CD4-positive, alpha-beta T cell treated with Interleukin-2 at 100 ng/mL for 4 hours (primary cell): ENCODE results near the gene PALD1.
A peak's percentile ranks its signal among the peaks of the same experiment; 100 is the strongest.

Experiments
- DNase-seq: peaks from one replicate; pipeline ENCODE4 v3.0.0-alpha.2; 2020; ENCODE audit warnings: low spot score

PALD1 gene

DNA sequence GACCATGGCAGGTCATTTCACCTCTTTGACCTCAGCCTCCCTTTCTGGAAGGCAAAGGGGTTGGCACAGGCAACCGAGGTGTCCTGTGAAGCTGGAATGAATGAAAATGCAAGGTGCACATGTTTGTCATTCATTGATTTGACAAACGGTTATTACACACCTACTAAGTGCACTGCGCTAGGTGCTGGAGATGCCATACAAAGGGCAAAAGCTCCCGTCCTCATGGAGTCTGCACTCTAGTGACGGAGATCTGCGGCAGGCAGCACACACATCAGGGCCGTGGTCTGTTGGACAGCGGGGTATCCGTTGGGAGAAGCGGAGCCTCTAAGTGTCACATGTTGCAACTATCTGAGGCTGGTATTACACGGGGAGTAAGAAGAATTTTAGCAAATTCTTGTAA is 79.7 kb downstream of the PALD1 start:
- no peak for DNase-seq

DNA sequence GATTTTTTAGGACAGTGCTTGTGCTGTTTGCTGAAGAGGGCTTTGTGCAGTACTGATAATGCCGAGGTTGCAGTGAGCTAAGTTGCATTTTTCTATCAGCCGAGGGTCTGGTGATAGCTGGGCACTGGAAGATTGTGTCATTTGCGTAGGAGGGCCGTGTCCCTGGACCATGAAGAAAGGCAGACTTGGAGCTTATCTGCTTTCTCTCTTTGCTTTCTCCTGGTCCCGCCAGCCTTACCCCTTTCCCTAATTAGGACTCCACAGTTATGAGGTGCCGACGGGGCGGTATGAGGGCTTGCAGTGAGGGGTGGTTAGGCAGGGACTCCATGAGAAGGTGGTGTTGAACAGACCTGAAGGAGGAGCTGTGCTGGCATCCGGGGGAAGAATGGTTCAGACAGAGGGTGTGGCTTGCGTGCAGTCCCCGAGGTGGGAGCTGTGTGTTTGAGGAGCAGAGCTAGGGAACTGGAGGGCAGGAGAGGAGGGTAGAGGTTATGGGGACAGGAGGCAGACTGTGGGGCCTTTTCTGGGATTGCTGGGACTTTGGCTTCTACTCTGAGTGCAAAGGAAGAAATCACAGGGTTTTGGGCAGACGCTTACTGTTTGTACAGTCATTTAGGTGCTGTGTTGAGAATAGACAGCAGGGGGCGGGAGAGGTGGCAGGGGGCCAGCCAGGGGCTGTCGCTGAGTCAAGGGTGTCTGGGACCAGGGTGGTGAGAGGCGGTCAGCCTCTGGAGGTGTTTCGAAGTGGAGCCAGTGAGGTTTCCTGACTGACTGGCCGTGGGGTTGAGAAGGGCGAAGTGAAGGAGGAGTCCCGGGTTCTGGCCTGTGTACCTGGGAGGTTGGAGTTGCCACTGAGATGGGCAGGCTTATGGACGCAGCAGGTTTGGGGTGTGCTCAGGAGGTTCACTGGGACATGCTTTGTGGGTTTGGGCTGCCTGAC is 80.6 kb downstream of the PALD1 start:
- DNase-seq: peak; percentile 76

DNA sequence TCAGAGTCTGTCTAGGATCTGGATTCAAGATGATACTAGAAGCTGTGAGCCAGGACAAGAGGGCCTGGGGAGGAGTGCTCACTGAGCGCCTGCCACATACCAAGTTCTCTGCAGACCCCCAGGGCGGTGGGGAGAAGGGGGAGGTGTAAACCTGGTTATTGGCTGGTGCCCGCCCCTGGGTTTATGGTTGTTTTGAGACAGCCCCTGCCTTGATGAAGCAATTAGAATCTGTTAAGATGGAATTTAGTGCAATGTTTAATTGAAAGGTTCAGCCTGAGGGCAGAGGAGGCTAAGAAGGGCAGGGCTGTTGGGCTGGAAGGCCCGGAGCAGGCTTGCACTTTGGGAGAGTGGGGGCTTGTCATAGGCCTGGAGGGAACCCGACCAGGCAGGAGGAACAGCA is 81.3 kb downstream of the PALD1 start:
- DNase-seq: no peak

DNA sequence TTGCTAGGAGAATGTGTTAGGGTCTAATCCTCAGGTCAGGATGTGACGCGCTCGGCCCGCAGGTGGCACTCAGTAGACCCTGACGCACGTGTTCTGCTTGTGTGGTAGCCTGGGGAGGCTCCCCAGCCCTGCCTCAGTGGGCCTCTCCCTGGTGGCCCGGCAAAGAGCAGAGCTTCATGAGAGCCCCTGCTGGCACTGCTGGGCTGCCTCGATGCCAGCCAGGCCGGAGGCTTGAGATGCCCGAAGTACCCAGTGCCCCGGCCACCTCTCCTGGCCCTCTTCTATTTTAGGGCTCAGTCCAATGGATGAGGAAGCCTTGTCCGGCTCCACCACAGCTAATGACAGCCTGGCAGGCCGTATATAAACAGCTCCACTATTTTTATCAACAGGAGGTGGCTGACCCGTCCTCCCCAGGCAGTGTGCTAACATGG is 82.0 kb downstream of the PALD1 start:
- no peak for DNase-seq

DNA sequence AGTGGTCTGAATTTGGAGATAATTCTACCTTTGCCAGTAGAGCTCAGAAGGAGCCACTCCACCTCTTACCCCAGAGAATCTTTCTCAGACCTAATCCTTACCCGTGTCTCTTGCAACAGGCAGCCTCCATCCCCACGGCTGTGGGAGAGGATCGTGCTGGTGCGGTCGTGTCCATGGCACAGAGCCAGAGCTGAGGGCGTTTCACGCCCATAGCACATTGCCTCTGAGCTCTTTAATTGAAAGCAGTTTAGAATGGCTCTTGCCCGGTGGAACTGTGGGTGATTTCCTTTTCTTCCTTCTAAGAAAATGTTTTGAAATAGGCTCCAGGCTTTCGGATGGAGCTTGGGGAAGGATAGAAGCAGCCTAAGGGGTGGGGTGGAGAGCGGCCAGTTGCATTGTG is 82.5 kb downstream of the PALD1 start:
- no peak for DNase-seq

DNA sequence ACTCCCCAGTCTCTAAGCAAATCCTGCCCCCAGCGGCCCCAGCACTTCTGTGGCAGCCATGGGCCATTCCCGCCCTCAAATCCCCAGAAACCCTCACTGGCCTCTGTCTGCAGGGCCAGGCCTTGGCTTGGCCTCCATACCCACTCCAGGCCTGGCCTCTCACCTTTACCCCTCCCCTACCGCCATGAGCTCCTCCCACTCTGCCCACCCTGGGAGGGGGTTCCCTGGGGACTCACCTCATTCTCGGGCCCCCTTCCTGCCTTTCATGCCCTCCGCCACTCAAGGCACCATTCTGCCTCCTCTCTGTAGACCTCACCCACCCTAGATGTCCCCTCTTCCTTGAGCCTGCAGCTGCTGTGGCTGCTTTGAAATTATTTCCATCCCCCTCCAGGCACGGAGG is 83.0 kb downstream of the PALD1 start:
- no peak for DNase-seq

DNA sequence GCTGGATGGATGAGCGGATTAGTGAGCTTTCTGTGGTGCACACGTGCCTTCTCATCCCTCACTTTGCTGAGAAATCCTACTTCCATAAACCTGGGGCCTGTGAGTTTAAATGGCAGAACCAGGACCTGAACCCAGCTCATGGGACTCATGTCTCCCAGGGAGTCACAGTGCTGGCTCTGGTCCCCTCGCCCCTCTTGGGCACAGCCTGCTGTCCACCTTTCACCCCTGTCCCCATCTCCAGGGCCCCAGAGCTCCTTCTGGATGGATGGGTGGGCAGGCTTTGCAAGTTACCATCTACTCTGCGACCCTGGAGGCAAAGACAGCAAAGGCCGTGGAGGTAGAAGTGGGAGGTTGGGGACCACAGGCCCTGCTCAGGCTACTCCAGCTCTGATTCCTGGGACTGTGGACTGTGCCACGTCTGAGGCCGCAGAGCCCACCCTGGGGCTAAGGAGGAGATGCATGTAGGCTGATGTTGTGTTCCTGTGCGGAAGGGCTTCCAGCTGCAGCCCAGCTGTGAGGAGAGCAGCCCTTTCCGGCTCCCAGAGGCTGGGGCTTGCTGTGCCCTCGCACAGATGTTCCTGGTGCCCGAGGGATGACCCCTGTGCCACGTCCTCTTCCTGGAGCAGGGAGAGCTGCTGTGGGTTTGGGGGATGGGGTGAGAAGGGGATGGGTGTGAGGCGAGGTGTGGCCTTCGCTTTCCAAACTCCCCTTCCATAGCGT is 83.6 kb downstream of the PALD1 start:
- no peak for DNase-seq

DNA sequence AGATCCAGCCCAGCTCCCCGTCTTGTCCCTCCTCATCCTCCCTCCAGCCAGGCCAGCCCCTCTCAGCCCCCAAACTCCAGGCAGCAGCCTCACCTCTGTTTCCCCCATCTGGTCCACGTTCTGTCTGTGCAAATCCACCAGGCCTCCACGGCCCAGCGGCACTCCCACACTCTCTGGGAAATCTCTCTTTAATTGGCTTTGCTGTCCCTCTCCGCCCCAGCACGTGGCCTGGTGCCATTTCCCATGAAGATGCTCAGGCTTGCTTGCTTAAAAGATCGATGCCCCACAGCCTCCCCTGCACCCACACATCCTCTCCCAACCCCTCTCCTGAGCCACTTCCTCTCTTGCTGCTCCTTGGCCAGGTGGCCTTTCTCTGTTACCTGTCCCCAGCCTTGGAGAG is 84.7 kb downstream of the PALD1 start:
- no peak for DNase-seq

DNA sequence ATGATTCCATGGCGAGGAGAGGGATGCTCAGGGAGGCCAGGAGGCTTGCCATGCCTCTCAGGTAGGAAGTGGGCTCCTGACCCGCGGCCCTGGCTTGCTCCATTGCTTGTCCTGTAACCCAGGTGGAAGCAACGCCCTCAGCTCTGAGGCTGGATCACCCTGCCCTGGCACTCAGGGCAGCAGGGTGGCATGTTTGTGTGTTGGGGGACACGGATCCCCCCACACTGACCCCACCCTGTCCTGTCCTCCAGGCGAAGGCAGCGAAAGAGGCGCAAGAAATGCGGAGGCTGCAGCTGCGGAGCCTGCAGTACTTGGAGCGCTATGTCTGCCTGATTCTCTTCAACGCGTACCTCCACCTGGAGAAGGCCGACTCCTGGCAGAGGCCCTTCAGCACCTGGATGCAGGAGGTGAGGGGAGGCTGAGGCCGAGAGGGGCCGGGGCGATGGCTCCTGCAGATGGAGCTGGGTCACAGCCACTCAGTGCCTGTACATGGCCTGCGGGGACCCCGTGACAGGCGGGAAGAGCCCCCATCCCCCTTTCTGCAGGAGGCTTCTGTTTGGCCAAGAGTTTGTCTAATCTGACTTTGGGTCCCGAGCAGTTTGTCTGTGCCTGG is 85.7 kb downstream of the PALD1 start:
- DNase-seq: no peak

DNA sequence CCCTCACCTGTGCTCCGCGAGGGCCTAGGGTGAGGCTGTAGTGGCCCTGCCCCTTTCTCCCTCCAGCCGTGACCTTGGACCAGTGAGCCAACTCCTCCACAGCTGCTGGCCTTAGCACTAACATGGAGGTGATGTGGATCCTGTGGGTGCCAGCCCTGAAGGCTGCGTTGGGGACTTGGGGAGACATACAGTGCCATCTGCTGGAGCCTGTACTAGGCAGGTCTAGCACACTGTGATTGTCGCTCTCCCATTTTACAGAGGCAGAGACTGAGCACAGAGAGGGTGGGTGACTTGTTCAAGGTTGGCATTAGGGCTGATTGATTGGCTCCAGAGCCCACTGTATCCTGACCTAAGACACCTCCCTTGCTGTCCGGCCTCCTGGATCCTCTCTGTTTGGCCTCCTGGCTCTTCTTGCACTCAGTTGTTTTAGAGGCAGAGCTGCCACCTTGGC is 86.4 kb downstream of the PALD1 start:
- no peak for DNase-seq

DNA sequence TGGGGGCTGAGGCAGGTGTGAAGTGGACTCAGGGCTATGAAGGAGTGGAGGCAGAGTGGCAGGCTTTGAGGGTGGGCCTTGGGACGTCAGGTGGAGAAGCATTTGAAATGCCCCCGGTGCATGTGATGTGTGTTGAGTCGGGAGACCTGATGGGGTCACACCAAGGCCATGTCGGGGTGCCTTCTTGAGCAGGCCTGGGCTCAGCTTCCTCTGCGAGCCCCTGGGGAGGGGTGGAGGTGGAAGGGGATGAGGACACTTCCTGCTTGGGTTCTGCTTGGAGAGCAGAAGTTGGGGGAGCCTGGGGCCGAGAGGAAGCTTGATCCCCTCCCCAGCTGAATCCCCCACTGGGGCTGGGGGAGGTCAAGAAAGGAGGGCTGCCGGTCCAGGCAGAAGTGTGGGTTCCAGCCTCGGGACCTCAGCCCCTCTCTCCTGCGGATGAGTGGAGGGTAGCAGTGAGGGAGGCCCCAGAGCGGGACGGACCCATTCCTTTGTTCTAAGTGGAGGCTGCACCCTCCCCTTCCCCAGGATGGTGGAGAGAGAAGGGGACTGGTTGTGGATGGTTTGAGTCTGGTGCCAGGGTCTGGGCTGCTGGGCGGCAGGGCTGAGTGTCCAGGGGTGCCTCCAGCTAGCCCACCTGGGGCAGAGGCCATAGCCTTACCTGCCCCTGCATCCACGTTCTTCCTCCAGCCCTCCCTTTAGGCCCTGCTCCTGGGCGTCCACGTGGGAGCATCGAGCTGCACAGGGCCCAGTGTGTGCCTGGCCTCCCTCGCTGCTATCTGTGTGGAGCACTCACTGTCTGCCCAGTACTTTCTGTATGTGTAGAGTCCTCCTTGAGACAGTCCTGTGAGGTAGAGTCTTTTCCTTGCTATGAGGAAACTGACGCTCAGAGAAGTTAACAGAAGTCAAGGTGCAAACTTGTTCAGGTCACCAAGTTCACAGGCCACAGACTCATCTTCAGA is 87.3 kb downstream of the PALD1 start:
- DNase-seq: no peak

DNA sequence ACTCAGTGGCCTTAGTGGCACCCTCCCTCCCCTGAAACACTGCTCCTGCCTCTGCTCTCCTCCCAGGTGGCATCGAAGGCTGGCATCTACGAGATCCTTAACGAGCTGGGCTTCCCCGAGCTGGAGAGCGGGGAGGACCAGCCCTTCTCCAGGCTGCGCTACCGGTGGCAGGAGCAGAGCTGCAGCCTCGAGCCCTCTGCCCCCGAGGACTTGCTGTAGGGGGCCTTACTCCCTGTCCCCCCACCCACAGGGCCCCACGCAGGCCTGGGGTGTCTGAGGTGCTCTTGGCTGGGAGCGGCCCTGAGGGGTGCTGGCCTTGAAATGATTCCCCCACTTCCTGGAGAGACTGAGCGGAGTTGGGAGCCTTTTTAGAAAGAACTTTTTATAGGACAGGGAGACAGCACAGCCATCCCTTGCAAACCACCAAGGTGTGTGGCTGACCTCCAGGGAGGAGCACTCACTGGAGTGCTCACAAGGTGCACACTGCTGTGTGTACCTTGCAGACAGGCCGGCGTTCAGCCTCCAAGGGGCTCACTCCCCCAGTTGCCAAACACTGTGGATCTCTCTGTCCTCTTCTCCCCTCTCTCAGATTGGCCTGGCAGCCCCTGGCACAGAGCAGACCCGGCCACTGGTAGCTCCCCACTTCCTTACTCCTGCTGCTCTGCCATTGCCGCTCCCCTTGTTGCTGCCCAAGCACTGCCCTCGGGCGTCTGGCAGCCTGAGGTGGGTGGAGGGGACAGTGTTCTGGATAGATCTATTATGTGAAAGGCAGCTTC is 88.1 kb downstream of the PALD1 start:
- DNase-seq: no peak

DNA sequence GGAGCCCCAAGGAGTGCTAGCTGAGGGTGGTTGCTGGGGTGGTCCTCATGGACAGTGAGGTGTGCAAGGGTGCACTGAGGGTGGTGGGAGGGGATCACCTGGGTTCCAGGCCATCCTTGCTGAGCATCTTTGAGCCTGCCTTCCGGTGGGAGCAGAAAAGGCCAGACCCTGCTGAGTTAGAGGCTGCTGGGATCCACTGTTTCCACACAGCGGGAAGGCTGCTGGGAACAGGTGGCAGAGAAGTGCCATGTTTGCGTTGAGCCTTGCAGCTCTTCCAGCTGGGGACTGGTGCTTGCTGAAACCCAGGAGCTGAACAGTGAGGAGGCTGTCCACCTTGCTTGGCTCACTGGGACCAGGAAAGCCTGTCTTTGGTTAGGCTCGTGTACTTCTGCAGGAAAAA is 89.0 kb downstream of the PALD1 start:
- DNase-seq: no peak

DNA sequence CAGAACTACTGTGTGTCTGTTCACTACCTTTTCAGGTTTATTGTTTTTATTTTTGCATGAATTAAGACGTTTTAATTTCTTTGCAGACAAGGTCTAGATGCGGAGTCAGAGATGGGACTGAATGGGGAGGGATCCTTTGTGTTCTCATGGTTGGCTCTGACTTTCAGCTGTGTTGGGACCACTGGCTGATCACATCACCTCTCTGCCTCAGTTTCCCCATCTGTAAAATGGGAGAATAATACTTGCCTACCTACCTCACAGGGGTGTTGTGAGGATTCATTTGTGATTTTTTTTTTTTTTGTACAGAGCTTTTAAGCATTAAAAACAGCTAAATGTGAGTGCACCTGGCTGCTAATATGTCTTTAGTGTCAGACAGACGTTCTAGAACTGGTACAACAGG is 89.5 kb downstream of the PALD1 start:
- no peak for DNase-seq

DNA sequence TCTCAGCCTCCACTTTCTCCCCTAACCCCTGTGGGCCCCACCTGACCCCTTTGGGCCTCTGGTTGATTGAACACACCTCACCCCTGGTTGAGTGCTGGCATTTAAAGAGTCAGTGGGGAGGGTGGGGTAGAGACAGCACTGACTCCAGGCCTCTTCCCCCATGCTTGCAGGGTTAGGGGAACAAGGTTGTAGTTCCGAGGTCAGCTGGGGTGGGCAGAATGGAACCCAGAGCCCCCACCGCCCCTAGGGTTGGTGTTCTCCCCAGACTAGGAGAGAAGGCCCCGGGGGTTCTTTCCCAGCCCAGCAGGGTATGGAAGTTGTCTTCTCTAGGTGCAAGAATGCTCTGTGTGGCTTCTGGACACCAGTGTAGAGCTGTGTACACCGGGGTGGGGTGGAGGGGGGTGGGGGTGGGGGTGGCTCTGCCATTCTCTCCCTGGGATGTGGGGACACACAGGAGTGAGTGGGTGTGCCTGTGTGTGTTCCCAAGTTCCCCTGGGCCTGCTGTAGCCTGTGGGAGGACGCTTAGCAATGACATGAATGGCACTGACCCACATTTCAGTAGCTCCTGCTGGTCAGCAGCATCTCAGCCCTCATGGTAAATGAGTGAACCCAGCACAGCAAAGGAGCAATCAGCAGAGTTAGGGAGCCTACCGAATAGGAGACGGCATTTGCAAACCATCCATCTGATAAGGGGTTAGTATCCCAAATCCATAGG is 90.4 kb downstream of the PALD1 start:
- DNase-seq: no peak

DNA sequence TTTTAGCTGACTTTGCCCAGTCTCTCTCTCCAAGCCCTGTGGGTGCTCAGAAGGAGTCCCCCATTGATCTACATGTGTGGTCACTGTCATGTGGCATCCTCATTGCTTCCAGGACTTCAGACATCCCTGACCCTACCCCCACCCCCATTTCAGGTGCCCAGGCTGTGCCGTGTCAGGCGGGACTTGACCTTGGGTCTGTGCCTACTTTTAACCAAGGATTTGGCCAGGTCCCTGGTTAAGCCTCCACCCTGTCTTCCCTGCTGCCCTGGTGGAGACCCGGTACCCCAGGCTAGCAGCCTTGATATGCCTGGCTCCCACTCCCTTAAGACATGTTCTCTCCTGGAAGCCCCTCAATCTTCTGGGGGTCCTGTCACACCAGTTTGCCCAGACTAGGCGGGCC is 92.7 kb downstream of the PALD1 start:
- no peak for DNase-seq

DNA sequence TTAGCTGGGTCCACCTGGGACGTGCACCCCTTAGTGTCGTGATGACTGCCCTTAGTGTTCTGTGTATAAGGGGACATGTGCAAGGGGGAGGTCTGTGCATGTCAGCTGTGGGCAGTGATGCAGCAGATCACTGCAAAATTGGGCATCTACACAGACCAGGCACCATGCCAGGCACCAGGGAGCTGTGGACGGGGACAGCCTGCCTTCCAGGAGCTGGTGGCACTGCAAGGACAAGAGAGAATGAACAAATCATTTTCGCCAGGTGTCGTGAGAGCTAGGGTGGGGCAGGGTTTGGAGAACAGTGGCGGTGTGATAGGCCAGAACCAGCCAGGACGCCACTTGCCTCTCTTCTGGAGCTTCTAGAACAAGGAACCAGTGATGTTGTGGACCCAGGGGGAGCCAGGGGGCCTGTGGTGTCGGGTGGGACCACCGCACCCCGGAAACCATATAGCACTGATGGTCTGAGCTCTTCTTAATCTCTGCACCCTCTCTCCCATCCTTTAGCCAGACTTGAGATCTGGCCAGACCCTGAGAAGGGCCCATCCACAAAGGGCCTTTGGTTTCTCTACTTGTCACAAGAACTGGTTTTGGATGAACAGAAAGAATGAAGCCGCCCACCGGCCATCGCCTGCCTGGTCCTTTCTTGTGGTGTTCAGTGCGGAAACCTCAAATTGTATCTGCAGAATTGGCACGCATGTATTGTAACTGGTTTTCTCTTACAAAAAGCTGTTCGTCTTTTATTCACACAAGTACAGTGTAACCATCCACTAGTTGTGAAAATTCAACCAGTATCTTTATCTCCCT is 93.3 kb downstream of the PALD1 start:
- DNase-seq: no peak

DNA sequence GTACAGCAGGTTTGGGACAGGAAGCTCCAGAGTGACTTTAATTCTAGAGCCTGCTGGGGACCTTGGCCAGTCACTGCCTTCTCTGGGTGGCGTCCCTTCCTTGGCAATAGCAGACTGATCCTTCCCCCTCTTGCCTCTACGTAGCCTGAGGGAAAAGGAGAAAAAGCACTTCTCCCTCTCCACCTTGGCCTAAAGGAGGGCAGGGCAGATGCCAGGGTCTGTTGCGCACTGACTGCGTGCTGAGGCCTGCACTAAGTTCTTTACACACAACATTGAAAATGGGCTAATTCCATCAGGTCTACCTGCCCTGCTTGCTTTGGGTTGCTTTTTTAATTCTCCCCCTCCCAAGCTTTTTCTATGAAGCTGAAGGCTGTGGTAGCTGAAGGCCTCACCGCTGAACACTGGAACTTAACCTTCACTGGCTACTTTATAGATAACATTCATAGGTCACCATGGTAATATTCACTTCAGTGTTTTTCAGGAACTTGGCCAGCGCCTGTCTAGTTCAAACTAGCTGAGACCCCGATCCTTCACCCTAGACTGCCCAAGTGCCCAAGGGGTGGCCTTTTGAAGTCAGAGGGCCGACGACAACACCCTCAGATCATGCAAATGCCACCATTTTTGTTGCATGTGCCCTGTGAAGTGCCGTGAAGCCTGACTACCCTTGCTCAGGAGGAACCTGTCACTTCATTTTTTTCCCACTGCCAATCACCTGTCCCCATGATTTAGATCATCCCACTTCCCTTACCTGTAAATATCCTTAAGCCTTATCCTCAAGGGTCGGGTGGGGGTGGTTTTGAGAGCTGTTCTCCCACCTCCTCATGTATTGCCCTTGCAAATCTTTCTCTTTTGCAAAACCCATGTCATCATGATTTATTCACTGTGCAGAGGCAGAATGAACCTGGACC is 95.3 kb downstream of the PALD1 start:
- no peak for DNase-seq
